T-cell (primary cell): ENCODE results near the gene PRKACG. TPM values are rescaled to one million over a fixed set of nuclear protein-coding genes. Genes with fewer than 3 reads are reported as not detected.
"Not testable (repeated sequence)": the region's sequence is repeated elsewhere in the genome, so short reads cannot be mapped to it uniquely, and the experiment has no call there.

Source experiments
- ATAC-seq, 4 experiments: fragments of 200-7000 bp in 3 of 4; fragments of 150-1000 bp in 1 of 4; cut with Tn5 transposase; replicated peaks in 1 of 4; 1 replicate in 3 of 4; 2 replicates in 1 of 4; pipeline ENCODE4 v1.10.0; 2021; ENCODE audit warnings: moderate library complexity in 3 of 4, mild to moderate bottlenecking in 2 of 4, moderate number of reproducible peaks in 1 of 4
- CTCF ChIA-PET, 2 donors: fragments of 300-600 bp; sonication (Branson Sonifier 250); formaldehyde crosslinking; loops; one replicate each; lab custom pipeline; 2022; ENCODE audit warnings: antibody characterized with exemption in 2 of 2; lab: Charles Lee
- POLR2A ChIA-PET, 2 donors: fragments of 300-600 bp; sonication (Branson Sonifier 250); formaldehyde crosslinking; loops; one replicate each; lab custom pipeline; 2022; ENCODE audit warnings: antibody characterized with exemption in 2 of 2; lab: Charles Lee
- DNase-seq, 35 experiments: peaks; one replicate each; pipeline versions ENCODE4 v3.0.0 to v3.0.0-alpha.2; 2013 to 2023
- H3K27ac ChIP-seq: one replicate; pipeline ENCODE4 v1.5.1; 2013; ENCODE audit warnings: low read length
- H3K27me3 ChIP-seq, 2 experiments: replicated peaks in 1 of 2; 1 replicate in 1 of 2; 2 replicates in 1 of 2; pipeline versions ENCODE4 v1.6.1 to v1.7.0; 2013; ENCODE audit warnings: low read length in 1 of 2, mixed read lengths in 1 of 2; ENCODE audit not compliant: control insufficient read depth in 2 of 2, insufficient read depth in 2 of 2; ENCODE audit errors: extremely low read depth in 1 of 2
- H3K36me3 ChIP-seq, 2 donors: 1 replicate in 1 of 2; 2 replicates in 1 of 2; pipeline versions ENCODE4 v1.6.1 to v1.7.0; 2013; ENCODE audit warnings: low read length in 1 of 2; ENCODE audit not compliant: control insufficient read depth in 2 of 2, insufficient read depth in 1 of 2; ENCODE audit errors: extremely low read depth in 1 of 2
- H3K4me1 ChIP-seq, 2 experiments: 1 replicate in 1 of 2; 2 replicates in 1 of 2; pipeline versions ENCODE4 v1.6.1 to v1.7.0; 2013; ENCODE audit warnings: low read length in 2 of 2, mixed read lengths in 1 of 2; ENCODE audit not compliant: insufficient read depth in 2 of 2, control insufficient read depth in 1 of 2; ENCODE audit errors: extremely low read depth in 1 of 2
- H3K4me3 ChIP-seq, 2 donors: 1 replicate in 1 of 2; 2 replicates in 1 of 2; pipeline versions ENCODE4 v1.5.1 to v1.7.0; 2013; ENCODE audit warnings: mild to moderate bottlenecking in 2 of 2, low read length in 1 of 2, moderate library complexity in 1 of 2; ENCODE audit not compliant: control insufficient read depth in 1 of 2; ENCODE audit errors: extremely low read depth in 1 of 2
- H3K9me3 ChIP-seq: 2 replicates; pipeline ENCODE4 v1.7.0; 2013
- H3K27ac Mint-ChIP-seq, 2 donors: one replicate each; pipeline ENCODE4 v1.8.0; 2020 to 2021; ENCODE audit warnings: mild to moderate bottlenecking in 2 of 2, mixed read lengths in 2 of 2
- H3K27me3 Mint-ChIP-seq, 2 donors: one replicate each; pipeline ENCODE4 v1.8.0; 2021 to 2022; ENCODE audit warnings: mixed read lengths in 2 of 2
- H3K36me3 Mint-ChIP-seq: one replicate; pipeline ENCODE4 v1.8.0; 2021; ENCODE audit warnings: mixed read lengths
- H3K4me1 Mint-ChIP-seq, 3 donors: one replicate each; pipeline ENCODE4 v1.8.0; 2020 to 2022; ENCODE audit warnings: mixed read lengths in 3 of 3, mild to moderate bottlenecking in 1 of 3
- H3K4me3 Mint-ChIP-seq, 3 donors: one replicate each; pipeline ENCODE4 v1.8.0; 2020 to 2022; ENCODE audit warnings: mild to moderate bottlenecking in 3 of 3, mixed read lengths in 3 of 3, moderate library complexity in 3 of 3
- H3K9me3 Mint-ChIP-seq, 3 donors: one replicate each; pipeline ENCODE4 v1.8.0; 2020 to 2022; ENCODE audit warnings: mixed read lengths in 3 of 3
- WGBS: methylation state at CpG from one replicate; pipeline ENCODE4 v1.1.5; 2013; ENCODE audit warnings: missing lambda C conversion rate; ENCODE audit not compliant: insufficient coverage; 5-methylcytosine and 5-hydroxymethylcytosine counted together
- total RNA-seq, 35 experiments: library from RNA in 6 of 35; stranded (reverse) in 6 of 35; fragments of 120-200 nt in 1 of 35; gene quantifications; one replicate each; pipeline versions ENCODE4 v1.2.1 to v1.2.4 and lab custom pipeline; 2013 to 2026

Gene PRKACG
- total RNA-seq, 5 donors from 2014 or later (not counting 1 experiment from before 2014, with no cell fraction given) = not detected

DNA sequence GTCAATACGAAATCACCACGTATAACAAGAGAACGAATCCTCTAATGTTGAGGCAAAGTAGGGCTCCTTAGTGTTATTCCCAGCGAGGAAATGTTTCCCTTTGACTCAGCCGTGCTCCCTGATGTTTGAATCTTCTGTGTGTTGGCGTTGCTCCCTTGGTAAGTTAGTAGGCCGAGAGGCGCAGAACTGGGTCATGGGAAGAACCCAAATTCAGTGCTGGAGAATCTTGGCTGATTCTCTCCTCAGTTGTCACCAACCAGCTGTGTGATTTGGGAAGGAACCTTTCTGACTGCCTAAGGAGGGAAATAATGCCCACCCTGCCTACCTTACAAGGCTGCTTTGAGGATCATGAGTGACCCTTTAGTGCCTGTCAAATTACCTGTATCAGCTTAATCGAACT, 22.5 kb downstream of the PRKACG start:
- no peaks in the 10 kb centered on the region for H3K36me3 ChIP-seq
- H3K4me1 ChIP-seq = no peaks in the 10 kb centered on the region
- H3K9me3 Mint-ChIP-seq = no peaks in the 10 kb centered on the region
- H3K27ac ChIP-seq = no peak overlapping the region
- no peak overlapping the region for H3K27ac Mint-ChIP-seq
- no peaks in the 10 kb centered on the region for H3K27me3 Mint-ChIP-seq
- no peak overlapping the region for H3K4me3 ChIP-seq
- no peak overlapping the region for H3K4me3 Mint-ChIP-seq
- no peaks in the 10 kb centered on the region for H3K27me3 ChIP-seq
- no peaks in the 10 kb centered on the region for H3K36me3 Mint-ChIP-seq
- H3K4me1 Mint-ChIP-seq = peaks cover 8% of the 10 kb centered on the region in 3 donors
- DNase-seq (no peak), ATAC-seq (no peak)
- ChIA-PET POLR2A (no interaction called here), CTCF (interaction anchor here in 1 of 2 donors (0.5 kb wide), 1 partner anchor 126 kb away, joined by 4 read pairs; no protein-coding TSS in a partner anchor)
- 85% methylated on average over 8 of the region's 9 CpGs for WGBS
- H3K9me3 ChIP-seq = no peaks in the 10 kb centered on the region

DNA sequence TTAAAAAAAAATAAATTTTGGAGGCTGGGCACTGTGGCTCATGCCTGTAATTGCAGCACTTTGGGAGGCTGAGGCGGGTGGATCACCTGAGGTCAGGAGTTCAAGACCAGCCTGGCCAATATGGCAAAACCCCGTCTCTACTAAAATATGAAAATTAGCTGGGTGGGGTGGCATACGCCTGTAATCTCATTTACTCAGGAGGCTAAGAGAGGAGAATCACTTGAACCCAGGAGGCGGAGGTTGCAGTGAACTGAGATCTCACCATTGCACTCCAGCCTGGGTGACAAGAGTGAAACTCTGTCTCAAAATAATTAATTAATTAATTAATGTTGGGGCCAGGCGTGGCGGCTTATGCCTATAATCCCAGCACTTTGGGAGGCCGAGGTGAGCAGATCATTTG, 27.0 kb downstream of the PRKACG start:
- H3K4me1 ChIP-seq, H3K4me3 Mint-ChIP-seq, CTCF ChIA-PET, H3K36me3 ChIP-seq, H3K36me3 Mint-ChIP-seq, H3K4me3 ChIP-seq, H3K9me3 ChIP-seq, POLR2A ChIA-PET, H3K27ac Mint-ChIP-seq, DNase-seq, ATAC-seq, H3K27me3 Mint-ChIP-seq, H3K9me3 Mint-ChIP-seq, H3K27me3 ChIP-seq, H3K27ac ChIP-seq, H3K4me1 Mint-ChIP-seq: not testable (repeated sequence)
- 87% methylated on average over 3 of the region's 7 CpGs for WGBS

DNA sequence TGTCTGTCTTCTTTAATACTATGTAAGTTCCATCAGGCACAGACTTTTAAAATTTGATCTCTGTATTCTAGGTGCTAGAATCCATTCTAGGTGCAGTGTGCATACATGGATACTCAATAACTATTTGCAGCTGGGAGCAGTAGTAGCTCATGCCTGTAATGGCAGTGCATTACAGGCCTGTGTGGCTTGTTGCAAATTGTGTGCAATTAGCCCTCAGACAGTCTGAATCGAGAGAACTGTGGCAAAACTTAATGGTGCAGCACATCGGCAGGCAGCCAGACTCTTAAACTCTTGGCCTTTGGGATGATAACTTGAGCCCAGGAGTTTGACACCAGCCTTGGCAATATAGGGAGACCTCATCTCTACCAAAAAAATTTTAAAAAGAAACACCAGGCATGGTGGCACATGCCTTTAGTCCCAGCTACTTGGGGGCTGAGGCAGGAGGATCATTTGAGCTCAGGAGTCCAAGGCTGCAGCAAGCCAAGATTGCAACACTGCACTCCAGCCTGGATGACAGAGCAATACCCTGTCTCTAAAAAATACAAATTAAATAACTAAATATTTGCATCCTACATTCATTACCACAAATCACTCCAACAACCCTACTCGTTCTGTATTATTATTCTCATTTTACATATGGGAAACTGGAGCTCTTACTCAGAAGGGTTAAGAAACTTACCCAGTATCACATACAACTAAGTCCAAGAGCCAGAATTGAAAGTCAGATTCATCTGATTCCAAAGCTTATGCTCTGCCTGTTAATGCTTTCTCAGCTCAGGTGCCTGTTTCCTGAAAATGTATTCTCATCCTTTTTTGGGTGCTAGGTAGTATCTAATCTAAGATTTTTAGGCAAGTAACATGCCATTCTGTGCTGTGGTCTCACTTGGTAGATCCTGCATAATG, 30.1 kb downstream of the PRKACG start:
- H3K4me1 ChIP-seq = peaks cover 4 to 10% of the 10 kb centered on the region in 2 experiments
- H3K36me3 ChIP-seq = no peaks in the 10 kb centered on the region
- Mint-ChIP-seq H3K27ac (no peak overlapping the region), H3K4me1 (peaks cover 8 to 20% (median 16%) of the 10 kb centered on the region in 3 donors), H3K9me3 (no peaks in the 10 kb centered on the region), H3K27me3 (no peaks in the 10 kb centered on the region), H3K4me3 (no peak overlapping the region), H3K36me3 (no peaks in the 10 kb centered on the region)
- H3K9me3 ChIP-seq = no peaks in the 10 kb centered on the region
- no peaks in the 10 kb centered on the region for H3K27me3 ChIP-seq
- no peak overlapping the region for H3K27ac ChIP-seq
- ChIA-PET POLR2A (interaction anchor here in 1 of 2 donors (0.6 kb wide), 1 partner anchor 12 kb away, joined by 6 read pairs; no protein-coding TSS in a partner anchor), CTCF (interaction anchor here (0.6 to 1.4 kb wide), 3 partner anchors 15 to 423 kb away, joined by 3 read pairs; no protein-coding TSS in a partner anchor)
- no peak overlapping the region for H3K4me3 ChIP-seq
- WGBS = no CpG with 5 or more reads among the region's 3 CpGs
- ATAC-seq (no peak), DNase-seq (no peak)

DNA sequence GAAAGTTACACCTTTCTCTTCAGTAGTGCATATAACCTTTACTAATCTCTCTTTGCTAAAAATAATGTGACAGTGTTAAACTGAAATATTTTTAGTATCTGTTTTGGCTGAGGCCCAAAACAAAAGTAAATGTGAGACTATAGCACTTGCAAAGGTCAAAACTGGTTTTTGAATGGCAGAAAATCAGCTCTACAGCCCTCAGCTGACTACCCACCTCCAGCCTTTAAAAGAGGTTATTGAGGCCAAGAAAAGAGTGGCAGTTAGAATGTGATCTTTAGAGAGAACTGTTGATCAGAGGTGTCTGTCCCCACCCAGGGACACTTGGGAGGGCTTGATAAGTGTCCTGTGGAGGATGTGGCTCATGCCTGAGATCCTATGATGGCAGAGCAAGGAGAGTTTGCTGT, 30.9 kb downstream of the PRKACG start:
- no peaks in the 10 kb centered on the region for H3K27me3 Mint-ChIP-seq
- ChIA-PET POLR2A (no interaction called here), CTCF (no interaction called here)
- no peaks in the 10 kb centered on the region for H3K9me3 ChIP-seq
- H3K9me3 Mint-ChIP-seq = no peaks in the 10 kb centered on the region
- DNase-seq (no peak), ATAC-seq (no peak)
- no peaks in the 10 kb centered on the region for H3K36me3 Mint-ChIP-seq
- H3K4me1 ChIP-seq = peaks cover 4 to 10% of the 10 kb centered on the region in 2 experiments
- H3K4me3 ChIP-seq = no peak overlapping the region
- no peaks in the 10 kb centered on the region for H3K36me3 ChIP-seq
- H3K27ac ChIP-seq = no peak overlapping the region
- peaks cover 8 to 20% (median 18%) of the 10 kb centered on the region in 3 donors for H3K4me1 Mint-ChIP-seq
- no peak overlapping the region for H3K4me3 Mint-ChIP-seq
- peak overlapping the region in 1 of 2 donors; percentile 28 for H3K27ac Mint-ChIP-seq
- no peaks in the 10 kb centered on the region for H3K27me3 ChIP-seq

DNA sequence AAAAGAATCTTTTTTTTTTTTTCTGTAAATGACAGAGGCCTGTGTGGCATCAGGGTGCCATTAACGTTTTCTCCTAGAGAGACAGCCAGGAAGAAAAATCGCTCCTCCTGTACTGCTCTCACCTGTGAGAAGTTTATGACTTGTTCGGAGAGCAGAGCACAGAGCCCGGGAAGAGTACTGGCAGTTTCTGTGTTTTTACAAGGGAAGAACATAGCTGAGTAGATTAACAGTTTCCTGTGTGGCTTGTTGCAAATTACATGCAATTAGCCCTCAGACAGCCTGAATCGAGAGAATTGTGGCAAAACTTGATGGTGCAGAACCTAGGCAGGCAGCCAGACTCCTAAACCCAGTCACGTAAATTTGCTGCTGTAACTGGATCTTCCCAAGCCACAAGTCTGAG, 32.1 kb downstream of the PRKACG start:
- Histone ChIP-seq H3K36me3 (no peaks in the 10 kb centered on the region), H3K4me1 (peaks cover 4 to 10% of the 10 kb centered on the region in 2 experiments), H3K4me3 (no peak overlapping the region), H3K27me3 (no peaks in the 10 kb centered on the region), H3K27ac (no peak overlapping the region), H3K9me3 (no peaks in the 10 kb centered on the region)
- CTCF ChIA-PET = no interaction called here
- peaks cover 8 to 20% (median 19%) of the 10 kb centered on the region in 3 donors for H3K4me1 Mint-ChIP-seq
- ATAC-seq = no peak
- H3K27ac Mint-ChIP-seq = no peak overlapping the region
- no peak overlapping the region for H3K4me3 Mint-ChIP-seq
- no peaks in the 10 kb centered on the region for H3K36me3 Mint-ChIP-seq
- H3K27me3 Mint-ChIP-seq = no peaks in the 10 kb centered on the region
- H3K9me3 Mint-ChIP-seq = no peaks in the 10 kb centered on the region
- 52% methylated on average over 6 of the region's 6 CpGs for WGBS
- no peak for DNase-seq
- POLR2A ChIA-PET = no interaction called here

DNA sequence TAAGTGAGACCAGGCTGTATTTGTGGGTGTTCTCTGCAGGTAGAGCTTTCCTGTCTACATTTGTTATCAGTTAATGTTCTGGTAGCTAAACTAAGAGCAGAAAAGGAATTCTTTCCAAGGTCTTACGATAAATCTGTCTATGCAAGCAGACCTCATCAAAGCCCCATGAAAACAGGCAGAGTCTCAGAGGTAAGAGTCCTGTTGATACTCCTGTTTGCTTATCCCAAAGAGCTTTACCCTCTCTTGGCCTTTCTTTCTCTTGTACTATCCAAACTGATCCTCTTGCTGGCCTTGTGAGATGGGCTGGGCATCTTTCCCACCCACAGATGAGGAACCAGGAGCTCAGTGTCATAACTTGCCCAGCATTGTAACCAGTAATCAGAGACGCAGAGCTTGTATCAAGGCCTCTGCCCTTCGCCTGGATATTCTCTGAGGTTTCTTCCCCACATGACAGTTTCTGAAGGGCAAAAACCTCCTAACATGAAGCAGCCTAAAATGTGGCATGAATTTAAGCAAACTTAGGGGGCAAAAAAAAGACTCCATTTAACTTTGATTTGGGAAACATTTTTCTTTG, 33.5 kb downstream of the PRKACG start:
- CTCF ChIA-PET = interaction anchor here (0.7 to 1.1 kb wide), 4 partner anchors 13 to 395 kb away, joined by 3 to 6 read pairs (median 4); no protein-coding TSS in a partner anchor
- H3K27ac Mint-ChIP-seq = peak overlapping the region in 1 of 2 donors; percentile 25

More for the DNA sequence above, 33.5 kb downstream of the PRKACG start:
- no peak overlapping the region for H3K4me3 ChIP-seq
- H3K4me3 Mint-ChIP-seq = no peak overlapping the region
- ATAC-seq (no peak), DNase-seq (no peak)
- H3K36me3 ChIP-seq = no peaks in the 10 kb centered on the region
- H3K4me1 ChIP-seq = peaks cover 4 to 10% of the 10 kb centered on the region in 2 experiments
- H3K27ac ChIP-seq = no peak overlapping the region
- no peaks in the 10 kb centered on the region for H3K9me3 Mint-ChIP-seq
- H3K36me3 Mint-ChIP-seq = no peaks in the 10 kb centered on the region
- no peaks in the 10 kb centered on the region for H3K27me3 Mint-ChIP-seq
- no peaks in the 10 kb centered on the region for H3K9me3 ChIP-seq
- peaks cover 8 to 22% (median 20%) of the 10 kb centered on the region in 3 donors for H3K4me1 Mint-ChIP-seq
- POLR2A ChIA-PET = no interaction called here
- no peaks in the 10 kb centered on the region for H3K27me3 ChIP-seq
- WGBS = 87% methylated on average over 3 of the region's 3 CpGs
